T-cell (primary cell): ENCODE data around the gene TMX1. TPM values are rescaled to one million over a fixed set of nuclear protein-coding genes. Genes with fewer than 3 reads are reported as not detected.

Experiments
- ATAC-seq, 4 experiments: fragments of 200-7000 bp in 3 of 4; fragments of 150-1000 bp in 1 of 4; cut with Tn5 transposase; replicated peaks in 1 of 4; 1 replicate in 3 of 4; 2 replicates in 1 of 4; pipeline ENCODE4 v1.10.0; 2021; ENCODE audit warnings: moderate library complexity in 3 of 4, mild to moderate bottlenecking in 2 of 4, moderate number of reproducible peaks in 1 of 4
- CTCF ChIA-PET, 2 donors: fragments of 300-600 bp; sonication (Branson Sonifier 250); formaldehyde crosslinking; loops; one replicate each; lab custom pipeline; 2022; ENCODE audit warnings: antibody characterized with exemption in 2 of 2; lab: Charles Lee
- POLR2A ChIA-PET, 2 donors: fragments of 300-600 bp; sonication (Branson Sonifier 250); formaldehyde crosslinking; loops; one replicate each; lab custom pipeline; 2022; ENCODE audit warnings: antibody characterized with exemption in 2 of 2; lab: Charles Lee
- DNase-seq, 35 experiments: peaks; one replicate each; pipeline versions ENCODE4 v3.0.0 to v3.0.0-alpha.2; 2013 to 2023
- H3K27ac ChIP-seq: one replicate; pipeline ENCODE4 v1.5.1; 2013; ENCODE audit warnings: low read length
- H3K27me3 ChIP-seq, 2 experiments: replicated peaks in 1 of 2; 1 replicate in 1 of 2; 2 replicates in 1 of 2; pipeline versions ENCODE4 v1.6.1 to v1.7.0; 2013; ENCODE audit warnings: low read length in 1 of 2, mixed read lengths in 1 of 2; ENCODE audit not compliant: control insufficient read depth in 2 of 2, insufficient read depth in 2 of 2; ENCODE audit errors: extremely low read depth in 1 of 2
- H3K36me3 ChIP-seq, 2 donors: 1 replicate in 1 of 2; 2 replicates in 1 of 2; pipeline versions ENCODE4 v1.6.1 to v1.7.0; 2013; ENCODE audit warnings: low read length in 1 of 2; ENCODE audit not compliant: control insufficient read depth in 2 of 2, insufficient read depth in 1 of 2; ENCODE audit errors: extremely low read depth in 1 of 2
- H3K4me1 ChIP-seq, 2 experiments: 1 replicate in 1 of 2; 2 replicates in 1 of 2; pipeline versions ENCODE4 v1.6.1 to v1.7.0; 2013; ENCODE audit warnings: low read length in 2 of 2, mixed read lengths in 1 of 2; ENCODE audit not compliant: insufficient read depth in 2 of 2, control insufficient read depth in 1 of 2; ENCODE audit errors: extremely low read depth in 1 of 2
- H3K4me3 ChIP-seq, 2 donors: 1 replicate in 1 of 2; 2 replicates in 1 of 2; pipeline versions ENCODE4 v1.5.1 to v1.7.0; 2013; ENCODE audit warnings: mild to moderate bottlenecking in 2 of 2, low read length in 1 of 2, moderate library complexity in 1 of 2; ENCODE audit not compliant: control insufficient read depth in 1 of 2; ENCODE audit errors: extremely low read depth in 1 of 2
- H3K9me3 ChIP-seq: 2 replicates; pipeline ENCODE4 v1.7.0; 2013
- H3K27ac Mint-ChIP-seq, 2 donors: one replicate each; pipeline ENCODE4 v1.8.0; 2020 to 2021; ENCODE audit warnings: mild to moderate bottlenecking in 2 of 2, mixed read lengths in 2 of 2
- H3K27me3 Mint-ChIP-seq, 2 donors: one replicate each; pipeline ENCODE4 v1.8.0; 2021 to 2022; ENCODE audit warnings: mixed read lengths in 2 of 2
- H3K36me3 Mint-ChIP-seq: one replicate; pipeline ENCODE4 v1.8.0; 2021; ENCODE audit warnings: mixed read lengths
- H3K4me1 Mint-ChIP-seq, 3 donors: one replicate each; pipeline ENCODE4 v1.8.0; 2020 to 2022; ENCODE audit warnings: mixed read lengths in 3 of 3, mild to moderate bottlenecking in 1 of 3
- H3K4me3 Mint-ChIP-seq, 3 donors: one replicate each; pipeline ENCODE4 v1.8.0; 2020 to 2022; ENCODE audit warnings: mild to moderate bottlenecking in 3 of 3, mixed read lengths in 3 of 3, moderate library complexity in 3 of 3
- H3K9me3 Mint-ChIP-seq, 3 donors: one replicate each; pipeline ENCODE4 v1.8.0; 2020 to 2022; ENCODE audit warnings: mixed read lengths in 3 of 3
- WGBS: methylation state at CpG from one replicate; pipeline ENCODE4 v1.1.5; 2013; ENCODE audit warnings: missing lambda C conversion rate; ENCODE audit not compliant: insufficient coverage; 5-methylcytosine and 5-hydroxymethylcytosine counted together
- total RNA-seq, 35 experiments: library from RNA in 6 of 35; stranded (reverse) in 6 of 35; fragments of 120-200 nt in 1 of 35; gene quantifications; one replicate each; pipeline versions ENCODE4 v1.2.1 to v1.2.4 and lab custom pipeline; 2013 to 2026

Gene TMX1
- total RNA-seq, 5 donors from 2014 or later (not counting 1 experiment from before 2014, with no cell fraction given), result 15.5 to 24.2 (median 22.1) TPM

DNA sequence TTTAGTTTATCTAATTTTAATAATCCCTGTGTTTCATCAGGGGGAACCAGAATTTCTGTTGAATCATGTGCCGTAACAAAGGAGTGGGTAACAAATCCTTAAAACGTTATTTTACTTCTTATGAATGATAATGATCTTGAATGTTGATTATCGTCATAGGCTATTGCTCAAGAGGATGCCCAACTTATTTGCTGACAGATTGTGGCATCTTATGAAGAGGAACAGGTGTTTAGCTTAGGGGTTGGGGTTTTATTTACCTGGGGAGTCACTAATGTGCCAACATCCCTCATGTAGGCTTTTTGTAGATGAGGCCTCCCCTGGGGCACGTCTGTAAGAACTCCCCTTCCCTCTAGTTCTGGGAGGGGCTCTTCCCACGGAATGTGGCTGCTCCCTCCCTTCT, 32.4 kb upstream of the TMX1 start:
- no peak overlapping the region for H3K27ac Mint-ChIP-seq
- H3K27ac ChIP-seq, result no peak overlapping the region
- H3K4me1 Mint-ChIP-seq, result no peaks in the 10 kb centered on the region
- ATAC-seq (no peak), DNase-seq (no peak)
- no peaks in the 10 kb centered on the region for H3K36me3 Mint-ChIP-seq
- 0% methylated on average over 1 of the region's 5 CpGs for WGBS
- CTCF ChIA-PET, result no interaction called here
- POLR2A ChIA-PET, result no interaction called here
- H3K4me3 Mint-ChIP-seq, result no peak overlapping the region
- no peaks in the 10 kb centered on the region for H3K9me3 Mint-ChIP-seq
- H3K4me1 ChIP-seq, result no peaks in the 10 kb centered on the region
- H3K36me3 ChIP-seq, result no peaks in the 10 kb centered on the region
- peaks cover 25 to 34% of the 10 kb centered on the region in 2 donors for H3K27me3 Mint-ChIP-seq
- peaks cover 0 to 11% of the 10 kb centered on the region in 2 experiments for H3K27me3 ChIP-seq
- H3K4me3 ChIP-seq, result no peak overlapping the region
- H3K9me3 ChIP-seq, result no peaks in the 10 kb centered on the region

DNA sequence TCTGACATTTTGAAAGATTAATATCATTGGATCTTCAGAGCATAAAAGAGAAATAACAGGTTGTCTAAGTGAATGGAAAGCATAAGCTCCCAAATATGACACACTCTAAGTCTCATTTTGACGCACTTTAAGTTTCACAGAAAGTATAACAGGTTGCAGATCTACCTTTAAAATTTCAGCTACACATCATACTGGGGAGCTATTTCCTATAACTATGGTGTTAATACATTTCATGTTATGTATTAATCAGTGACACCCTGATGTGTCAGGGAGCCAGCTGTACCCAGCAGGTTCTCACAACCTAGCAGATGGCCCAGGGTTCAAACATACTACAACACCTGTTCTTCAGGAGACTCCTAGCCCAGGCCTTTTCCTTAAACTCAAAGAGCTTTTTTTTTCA, 31.1 kb upstream of the TMX1 start:
- H3K4me1 Mint-ChIP-seq, result no peaks in the 10 kb centered on the region
- H3K4me1 ChIP-seq, result no peaks in the 10 kb centered on the region
- H3K9me3 Mint-ChIP-seq, result no peaks in the 10 kb centered on the region
- H3K4me3 ChIP-seq, result no peak overlapping the region
- DNase-seq, result no peak
- CTCF ChIA-PET, result no interaction called here
- no peak overlapping the region for H3K4me3 Mint-ChIP-seq
- H3K27ac ChIP-seq, result no peak overlapping the region
- peaks cover 21 to 30% of the 10 kb centered on the region in 2 donors for H3K27me3 Mint-ChIP-seq
- POLR2A ChIA-PET, result no interaction called here
- H3K9me3 ChIP-seq, result no peaks in the 10 kb centered on the region
- no peaks in the 10 kb centered on the region for H3K36me3 Mint-ChIP-seq
- peaks cover 0 to under 1% of the 10 kb centered on the region in 2 experiments for H3K27me3 ChIP-seq
- WGBS, result no CpG with 5 or more reads among the region's 1 CpG
- no peak overlapping the region for H3K27ac Mint-ChIP-seq
- no peaks in the 10 kb centered on the region for H3K36me3 ChIP-seq
- ATAC-seq, result no peak

DNA sequence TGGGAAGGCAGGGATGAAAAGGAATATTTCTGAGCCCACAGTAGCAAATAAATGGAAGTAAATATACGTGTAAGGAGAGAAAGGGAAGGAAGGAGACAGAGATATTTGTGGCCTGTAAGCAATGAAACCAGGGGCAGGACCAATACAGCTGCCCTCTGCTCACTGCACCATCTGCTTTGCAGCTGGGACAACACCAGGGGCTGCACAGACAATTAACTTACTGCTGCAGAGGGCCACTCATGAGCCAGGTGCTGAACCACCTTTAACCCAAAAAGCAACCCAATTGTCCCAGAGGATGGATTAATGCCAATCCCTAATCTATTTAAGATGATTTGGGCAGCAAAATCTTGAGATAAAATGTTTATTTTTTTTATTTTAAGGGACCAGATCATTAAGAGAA, 30.6 kb upstream of the TMX1 start:
- H3K4me1 ChIP-seq, result no peaks in the 10 kb centered on the region
- Mint-ChIP-seq H3K9me3 (no peaks in the 10 kb centered on the region), H3K27me3 (peaks cover 18 to 30% of the 10 kb centered on the region in 2 donors), H3K4me1 (no peaks in the 10 kb centered on the region), H3K36me3 (no peaks in the 10 kb centered on the region), H3K4me3 (no peak overlapping the region), H3K27ac (no peak overlapping the region)
- ChIA-PET CTCF (no interaction called here), POLR2A (no interaction called here)
- no peaks in the 10 kb centered on the region for H3K27me3 ChIP-seq
- no peak overlapping the region for H3K4me3 ChIP-seq
- 100% methylated on average over 1 of the region's 1 CpG for WGBS
- H3K27ac ChIP-seq, result no peak overlapping the region
- no peaks in the 10 kb centered on the region for H3K9me3 ChIP-seq
- ATAC-seq (no peak), DNase-seq (no peak)
- no peaks in the 10 kb centered on the region for H3K36me3 ChIP-seq

GRCh38 chr14:51210594-51210993, 29.5 kb upstream of the TMX1 start:
- H3K4me3 ChIP-seq, result no peak overlapping the region
- no peak overlapping the region for H3K27ac ChIP-seq
- no peaks in the 10 kb centered on the region for H3K27me3 ChIP-seq
- Mint-ChIP-seq H3K36me3 (no peaks in the 10 kb centered on the region), H3K4me1 (no peaks in the 10 kb centered on the region), H3K4me3 (no peak overlapping the region), H3K27me3 (peaks cover 14 to 30% of the 10 kb centered on the region in 2 donors), H3K9me3 (no peaks in the 10 kb centered on the region), H3K27ac (no peak overlapping the region)
- no peak for DNase-seq
- no peaks in the 10 kb centered on the region for H3K4me1 ChIP-seq
- no peaks in the 10 kb centered on the region for H3K9me3 ChIP-seq
- ChIA-PET CTCF (interaction anchor here in 1 of 2 donors (0.6 kb wide), 1 partner anchor 136 kb away, joined by 6 read pairs; no protein-coding TSS in a partner anchor), POLR2A (no interaction called here)
- 60% methylated on average over 1 of the region's 1 CpG for WGBS
- H3K36me3 ChIP-seq, result no peaks in the 10 kb centered on the region
- no peak for ATAC-seq

GRCh38 chr14:51211149-51211548, 28.9 kb upstream of the TMX1 start:
- POLR2A ChIA-PET, result no interaction called here
- CTCF ChIA-PET, result interaction anchor here in 1 of 2 donors (0.6 kb wide), 1 partner anchor 136 kb away, joined by 6 read pairs; no protein-coding TSS in a partner anchor
- H3K27me3 Mint-ChIP-seq, result peaks cover 11 to 27% of the 10 kb centered on the region in 2 donors

GRCh38 chr14:51216602-51217001, 23.4 kb upstream of the TMX1 start:
- H3K4me1 ChIP-seq, result no peaks in the 10 kb centered on the region
- no peaks in the 10 kb centered on the region for H3K27me3 ChIP-seq
- no peaks in the 10 kb centered on the region for H3K9me3 ChIP-seq
- H3K36me3 ChIP-seq, result no peaks in the 10 kb centered on the region
- no peak overlapping the region for H3K27ac ChIP-seq
- ATAC-seq (no peak), DNase-seq (no peak)
- H3K4me3 Mint-ChIP-seq, result no peak overlapping the region
- no peak overlapping the region for H3K27ac Mint-ChIP-seq
- WGBS, result no CpG with 5 or more reads among the region's 1 CpG
- H3K4me1 Mint-ChIP-seq, result no peaks in the 10 kb centered on the region
- no peaks in the 10 kb centered on the region for H3K36me3 Mint-ChIP-seq
- H3K27me3 Mint-ChIP-seq, result no peaks in the 10 kb centered on the region
- CTCF ChIA-PET, result no interaction called here
- H3K9me3 Mint-ChIP-seq, result peaks cover 0 to under 1% (median 0%) of the 10 kb centered on the region in 3 donors
- H3K4me3 ChIP-seq, result no peak overlapping the region
- POLR2A ChIA-PET, result no interaction called here

More at GRCh38 chr14:51211149-51211548, 28.9 kb upstream of the TMX1 start:
- Mint-ChIP-seq H3K4me1 (no peaks in the 10 kb centered on the region), H3K4me3 (no peak overlapping the region), H3K9me3 (no peaks in the 10 kb centered on the region), H3K36me3 (no peaks in the 10 kb centered on the region), H3K27ac (no peak overlapping the region)
- H3K27ac ChIP-seq, result no peak overlapping the region
- DNase-seq (no peak), ATAC-seq (no peak)
- H3K36me3 ChIP-seq, result no peaks in the 10 kb centered on the region
- H3K4me3 ChIP-seq, result no peak overlapping the region
- H3K27me3 ChIP-seq, result no peaks in the 10 kb centered on the region
- H3K9me3 ChIP-seq, result no peaks in the 10 kb centered on the region
- H3K4me1 ChIP-seq, result no peaks in the 10 kb centered on the region
